OCI-LY1 (cell line): Measurements from ENCODE around the gene LLGL2.

Source experiments
- H2AFZ ChIP-seq: fragments of 200-600 bp; sonication (generic), shearing (Covaris generic); 2 replicates; pipeline ENCODE4 v1.6.0; 2014; ENCODE audit warnings: antibody characterized with exemption, mild to moderate bottlenecking, low read length
- H3F3A ChIP-seq: fragments of 200-600 bp; sonication (generic), shearing (Covaris generic); 2 replicates; pipeline ENCODE4 v1.6.0; 2014; ENCODE audit warnings: mild to moderate bottlenecking, antibody characterized with exemption, low read length, moderate library complexity; ENCODE audit not compliant: insufficient read depth
- H3K27ac ChIP-seq: fragments of 200-600 bp; sonication (generic); 2 replicates; pipeline ENCODE4 v1.5.1; 2014; ENCODE audit warnings: low read length, mixed run types, mild to moderate bottlenecking, low read depth; ENCODE audit not compliant: poor library complexity, severe bottlenecking
- H3K27me3 ChIP-seq: fragments of 200-600 bp; sonication (generic); 2 replicates; pipeline ENCODE4 v1.6.0; 2014; ENCODE audit warnings: antibody characterized with exemption, mild to moderate bottlenecking, low read length, moderate library complexity; ENCODE audit not compliant: insufficient read depth
- H3K36me3 ChIP-seq: fragments of 200-600 bp; sonication (generic); 2 replicates; pipeline ENCODE4 v1.6.1; 2014; ENCODE audit warnings: mild to moderate bottlenecking, antibody characterized with exemption, low read length, moderate library complexity, mixed read lengths; ENCODE audit not compliant: insufficient read depth
- H3K4me1 ChIP-seq: fragments of 200-600 bp; sonication (generic); 2 replicates; pipeline ENCODE4 v1.5.1; 2014; ENCODE audit warnings: mild to moderate bottlenecking, low read length, moderate library complexity; ENCODE audit not compliant: insufficient read depth, severe bottlenecking
- H3K4me2 ChIP-seq: fragments of 200-600 bp; sonication (generic), shearing (Covaris generic); 2 replicates; pipeline ENCODE4 v1.6.1; 2014; ENCODE audit warnings: low read length
- H3K4me3 ChIP-seq: fragments of 200-600 bp; sonication (generic); 2 replicates; pipeline ENCODE4 v1.5.1; 2014; ENCODE audit warnings: low read length, low read depth, mild to moderate bottlenecking, mixed read lengths; ENCODE audit not compliant: poor library complexity, severe bottlenecking
- H3K79me2 ChIP-seq: fragments of 200-600 bp; shearing (Covaris generic); 2 replicates; pipeline ENCODE4 v1.6.1; 2016; ENCODE audit warnings: mixed run types, low read length, mixed read lengths; ENCODE audit not compliant: insufficient read depth
- H3K9ac ChIP-seq: fragments of 200-600 bp; sonication (generic), shearing (Covaris generic); 2 replicates; pipeline ENCODE4 v1.6.1; 2014; ENCODE audit warnings: mild to moderate bottlenecking, low read length, mixed read lengths
- H3K9me2 ChIP-seq: fragments of 200-600 bp; sonication (generic), shearing (Covaris generic); 2 replicates; pipeline ENCODE4 v1.6.1; 2014; ENCODE audit warnings: low read depth, mild to moderate bottlenecking, low read length, mixed read lengths
- H3K9me3 ChIP-seq: fragments of 200-600 bp; shearing (Covaris generic); 2 replicates; pipeline ENCODE4 v1.6.1; 2014; ENCODE audit warnings: low read length, mixed read lengths
- H4K20me1 ChIP-seq: fragments of 200-600 bp; sonication (generic), shearing (Covaris generic); 2 replicates; pipeline ENCODE4 v1.6.0; 2016; ENCODE audit warnings: mild to moderate bottlenecking, low read length; ENCODE audit not compliant: insufficient read depth
- EZH2 ChIP-seq: fragments of 200-600 bp; sonication (generic), shearing (Covaris generic); IDR thresholded peaks from 2 replicates; pipeline ENCODE4 v1.8.0; 2017; ENCODE audit warnings: borderline replicate concordance, mixed run types, mild to moderate bottlenecking, antibody characterized with exemption, low read length, moderate library complexity, mixed read lengths
- TF ChIP-seq, protein P1 (sequence below): fragments of 200-600 bp; sonication (generic), shearing (Covaris generic); IDR thresholded peaks from 2 replicates; pipeline ENCODE4 v1.5.1; 2017; ENCODE audit warnings: mild to moderate bottlenecking, antibody characterized with exemption, low read length, moderate library complexity, mixed read lengths

Gene LLGL2

DNA sequence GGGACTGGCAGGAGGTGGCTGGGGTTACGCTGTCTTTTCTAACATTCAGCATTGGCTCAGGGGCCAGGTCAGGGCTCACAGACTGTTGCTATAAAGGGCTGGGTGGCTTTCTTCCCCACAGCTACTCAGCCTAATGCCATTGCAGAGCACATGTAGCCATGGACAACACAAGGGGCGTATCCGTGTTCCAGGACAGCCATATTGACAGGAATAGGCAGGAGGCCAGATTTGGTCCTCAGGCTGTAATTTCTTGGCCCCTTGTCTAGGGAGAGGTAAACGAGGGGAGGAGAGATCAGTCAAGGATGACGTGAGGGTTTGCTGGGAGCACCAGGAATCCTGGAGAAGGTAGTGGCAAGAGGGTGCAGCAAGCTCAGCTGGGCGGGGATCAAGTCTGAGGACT is 40.9 kb downstream of the LLGL2 start:
- no peaks in the 10 kb centered on the region for H4K20me1 ChIP-seq
- no peak overlapping the region for H3K9ac ChIP-seq
- no peak overlapping the region for H3K4me3 ChIP-seq
- no peaks in the 10 kb centered on the region; the same call in none of the 2 replicates for H3K27me3 ChIP-seq
- no peak overlapping the region for H2AFZ ChIP-seq
- H3K27ac ChIP-seq = no peak overlapping the region
- no peaks in the 10 kb centered on the region for H3F3A ChIP-seq
- no peak overlapping the region for H3K4me2 ChIP-seq
- TF ChIP-seq EZH2 = no peak
- TF ChIP-seq, protein P1, sequence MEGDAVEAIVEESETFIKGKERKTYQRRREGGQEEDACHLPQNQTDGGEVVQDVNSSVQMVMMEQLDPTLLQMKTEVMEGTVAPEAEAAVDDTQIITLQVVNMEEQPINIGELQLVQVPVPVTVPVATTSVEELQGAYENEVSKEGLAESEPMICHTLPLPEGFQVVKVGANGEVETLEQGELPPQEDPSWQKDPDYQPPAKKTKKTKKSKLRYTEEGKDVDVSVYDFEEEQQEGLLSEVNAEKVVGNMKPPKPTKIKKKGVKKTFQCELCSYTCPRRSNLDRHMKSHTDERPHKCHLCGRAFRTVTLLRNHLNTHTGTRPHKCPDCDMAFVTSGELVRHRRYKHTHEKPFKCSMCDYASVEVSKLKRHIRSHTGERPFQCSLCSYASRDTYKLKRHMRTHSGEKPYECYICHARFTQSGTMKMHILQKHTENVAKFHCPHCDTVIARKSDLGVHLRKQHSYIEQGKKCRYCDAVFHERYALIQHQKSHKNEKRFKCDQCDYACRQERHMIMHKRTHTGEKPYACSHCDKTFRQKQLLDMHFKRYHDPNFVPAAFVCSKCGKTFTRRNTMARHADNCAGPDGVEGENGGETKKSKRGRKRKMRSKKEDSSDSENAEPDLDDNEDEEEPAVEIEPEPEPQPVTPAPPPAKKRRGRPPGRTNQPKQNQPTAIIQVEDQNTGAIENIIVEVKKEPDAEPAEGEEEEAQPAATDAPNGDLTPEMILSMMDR = no peak
- H3K9me3 ChIP-seq = no peaks in the 10 kb centered on the region
- no peaks in the 10 kb centered on the region for H3K36me3 ChIP-seq
- H3K4me1 ChIP-seq = peaks cover 8% of the 10 kb centered on the region
- no peaks in the 10 kb centered on the region for H3K9me2 ChIP-seq
- no peaks in the 10 kb centered on the region for H3K79me2 ChIP-seq

DNA sequence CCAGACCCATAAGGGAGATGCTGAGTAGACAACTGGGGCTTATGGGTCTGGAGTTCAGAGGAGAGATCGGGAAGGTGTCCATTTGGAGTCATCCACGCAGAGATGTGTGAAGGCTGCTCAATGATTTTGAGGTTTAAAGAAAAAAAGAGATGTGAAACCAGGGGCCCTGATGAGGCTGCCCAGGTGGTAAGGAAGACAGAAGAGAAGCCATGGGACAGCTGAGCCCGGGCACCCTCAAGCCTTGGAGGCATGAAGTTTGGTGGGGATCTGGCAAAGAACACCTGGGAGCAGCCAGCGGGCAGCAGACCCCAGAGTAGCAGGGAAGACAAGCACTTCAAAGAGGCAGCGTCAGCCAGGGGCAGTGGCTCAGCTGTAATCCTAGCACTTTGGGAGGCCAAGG is 41.3 kb downstream of the LLGL2 start:
- Histone ChIP-seq H3K79me2 (no peaks in the 10 kb centered on the region), H3K9ac (no peak overlapping the region), H3K9me2 (no peaks in the 10 kb centered on the region), H2AFZ (no peak overlapping the region), H3F3A (no peaks in the 10 kb centered on the region), H3K4me1 (peaks cover 13% of the 10 kb centered on the region), H3K27ac (no peak overlapping the region), H3K36me3 (no peaks in the 10 kb centered on the region), H3K4me3 (no peak overlapping the region), H4K20me1 (no peaks in the 10 kb centered on the region), H3K9me3 (no peaks in the 10 kb centered on the region), H3K27me3 (no peaks in the 10 kb centered on the region; the same call in none of the 2 replicates), H3K4me2 (no peak overlapping the region)
- TF ChIP-seq, protein P1 = no peak
- no peak for TF ChIP-seq EZH2

DNA sequence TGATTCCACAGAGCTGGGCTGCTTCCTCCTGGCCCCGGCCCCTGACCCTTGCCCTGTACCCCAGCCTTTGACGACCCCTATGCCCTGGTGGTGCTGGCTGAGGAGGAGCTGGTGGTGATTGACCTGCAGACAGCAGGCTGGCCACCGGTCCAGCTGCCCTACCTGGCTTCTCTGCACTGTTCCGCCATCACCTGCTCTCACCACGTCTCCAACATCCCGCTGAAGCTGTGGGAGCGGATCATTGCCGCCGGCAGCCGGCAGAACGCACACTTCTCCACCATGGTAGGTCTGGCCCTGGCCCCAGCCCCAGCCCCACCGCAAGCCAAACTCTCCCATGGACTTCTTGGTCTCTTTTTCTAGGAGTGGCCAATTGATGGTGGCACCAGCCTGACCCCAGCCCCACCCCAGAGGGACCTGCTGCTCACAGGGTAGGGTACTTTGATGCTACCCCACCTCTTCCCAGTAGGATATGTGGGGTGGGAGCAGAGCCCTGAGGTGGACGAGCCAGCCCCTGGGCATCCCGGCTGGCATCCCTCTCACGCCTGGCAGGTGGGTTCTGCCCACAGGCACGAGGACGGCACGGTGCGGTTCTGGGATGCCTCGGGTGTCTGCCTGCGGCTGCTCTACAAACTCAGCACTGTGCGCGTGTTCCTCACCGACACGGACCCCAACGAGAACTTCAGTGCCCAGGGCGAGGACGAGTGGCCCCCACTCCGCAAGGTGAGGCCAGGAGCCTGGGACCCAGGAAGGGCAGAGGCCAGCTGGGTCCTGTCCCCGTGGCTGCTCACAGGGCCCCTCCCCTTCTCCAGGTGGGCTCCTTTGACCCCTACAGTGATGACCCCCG is 43.1 kb downstream of the LLGL2 start:
- H3F3A ChIP-seq = no peaks in the 10 kb centered on the region
- H2AFZ ChIP-seq = no peak overlapping the region
- H3K27ac ChIP-seq = no peak overlapping the region
- H3K4me2 ChIP-seq = no peak overlapping the region
- H3K79me2 ChIP-seq = no peaks in the 10 kb centered on the region
- H4K20me1 ChIP-seq = no peaks in the 10 kb centered on the region
- H3K9me3 ChIP-seq = no peaks in the 10 kb centered on the region
- H3K9me2 ChIP-seq = no peaks in the 10 kb centered on the region
- H3K36me3 ChIP-seq = no peaks in the 10 kb centered on the region
- H3K9ac ChIP-seq = no peak overlapping the region
- no peak overlapping the region for H3K4me3 ChIP-seq
- peaks cover 3% of the 10 kb centered on the region for H3K27me3 ChIP-seq
- TF ChIP-seq, protein P1 = no peak
- no peak for TF ChIP-seq EZH2
- H3K4me1 ChIP-seq = peaks cover 13% of the 10 kb centered on the region
